WERI-Rb-1 (cell line): ENCODE measurements around the gene UGT1A1.

ENCODE experiments used
- DNase-seq: peaks from one replicate; pipeline ENCODE4 v3.0.0-alpha.2; 2020
- H3K27ac ChIP-seq: fragments of 250-450 bp; sonication (Bioruptor Pico); 2 replicates; pipeline ENCODE4 v1.5.1; 2020; ENCODE audit warnings: mild to moderate bottlenecking, moderate library complexity
- H3K27me3 ChIP-seq: fragments of 250-450 bp; sonication (Bioruptor Pico); 2 replicates; pipeline ENCODE4 v1.5.1; 2021; ENCODE audit warnings: mild to moderate bottlenecking, low read depth, moderate library complexity; ENCODE audit not compliant: insufficient read depth, severe bottlenecking
- H3K36me3 ChIP-seq: fragments of 250-450 bp; sonication (Bioruptor Pico); 2 replicates; pipeline ENCODE4 v1.5.1; 2020; ENCODE audit warnings: mild to moderate bottlenecking, moderate library complexity
- H3K4me3 ChIP-seq: 2 replicates; pipeline ENCODE4 v1.5.1; 2011; ENCODE audit warnings: low read depth, mild to moderate bottlenecking, control low read depth, low read length
- H3K9me3 ChIP-seq: fragments of 250-450 bp; sonication (Bioruptor Pico); 2 replicates; pipeline ENCODE4 v1.5.1; 2021; ENCODE audit warnings: mild to moderate bottlenecking, moderate library complexity; ENCODE audit not compliant: severe bottlenecking
- CTCF ChIP-seq: IDR thresholded peaks from 2 replicates; pipeline ENCODE4 v1.5.1; 2011; ENCODE audit warnings: low read depth, mild to moderate bottlenecking, control low read depth, inconsistent platforms, low read length

UGT1A1 gene

GRCh38 chr2:233791883-233792329 is 31.8 kb downstream of the UGT1A1 start:
- no peak overlapping the region for H3K4me3 ChIP-seq
- TF ChIP-seq CTCF: no peak
- no peak for DNase-seq
- H3K9me3 ChIP-seq: no peaks in the 10 kb centered on the region
- no peak overlapping the region for H3K27ac ChIP-seq
- H3K27me3 ChIP-seq: no peaks in the 10 kb centered on the region
- no peaks in the 10 kb centered on the region for H3K36me3 ChIP-seq

GRCh38 chr2:233792720-233793119 is 32.6 kb downstream of the UGT1A1 start:
- H3K4me3 ChIP-seq: no peak overlapping the region
- H3K27me3 ChIP-seq: no peaks in the 10 kb centered on the region
- no peaks in the 10 kb centered on the region for H3K36me3 ChIP-seq
- H3K9me3 ChIP-seq: no peaks in the 10 kb centered on the region
- no peak for DNase-seq
- no peak for TF ChIP-seq CTCF
- no peak overlapping the region for H3K27ac ChIP-seq

GRCh38 chr2:233793465-233794127 is 33.5 kb downstream of the UGT1A1 start:
- DNase-seq: no peak
- Histone ChIP-seq H3K27me3 (no peaks in the 10 kb centered on the region), H3K4me3 (no peak overlapping the region), H3K9me3 (no peaks in the 10 kb centered on the region), H3K27ac (no peak overlapping the region), H3K36me3 (no peaks in the 10 kb centered on the region)
- no peak for TF ChIP-seq CTCF

GRCh38 chr2:233794128-233794658 is 34.1 kb downstream of the UGT1A1 start:
- Histone ChIP-seq H3K27me3 (no peaks in the 10 kb centered on the region), H3K9me3 (no peaks in the 10 kb centered on the region), H3K4me3 (no peak overlapping the region), H3K27ac (no peak overlapping the region), H3K36me3 (no peaks in the 10 kb centered on the region)
- no peak for TF ChIP-seq CTCF
- DNase-seq: no peak

GRCh38 chr2:233795735-233796171 is 35.7 kb downstream of the UGT1A1 start:
- H3K4me3 ChIP-seq: no peak overlapping the region
- TF ChIP-seq CTCF: no peak

GRCh38 chr2:233796254-233796653 is 36.2 kb downstream of the UGT1A1 start:
- Histone ChIP-seq H3K27ac (no peak overlapping the region), H3K27me3 (no peaks in the 10 kb centered on the region), H3K9me3 (peaks cover 4% of the 10 kb centered on the region), H3K36me3 (no peaks in the 10 kb centered on the region), H3K4me3 (no peak overlapping the region)
- no peak for DNase-seq
- TF ChIP-seq CTCF: no peak

More at GRCh38 chr2:233795735-233796171, 35.7 kb downstream of the UGT1A1 start:
- Histone ChIP-seq H3K36me3 (no peaks in the 10 kb centered on the region), H3K27ac (no peak overlapping the region), H3K27me3 (no peaks in the 10 kb centered on the region), H3K9me3 (peaks cover 4% of the 10 kb centered on the region)
- DNase-seq: no peak
